Mesendoderm (in vitro differentiated cells): ENCODE results near the gene PECR.

ENCODE experiments used
- DNase-seq: peaks from one replicate; pipeline ENCODE4 v3.0.0; 2013
- H2AK5ac ChIP-seq: 2 replicates; pipeline ENCODE4 v1.6.1; 2013; ENCODE audit warnings: low read length, inconsistent platforms
- H2BK120ac ChIP-seq: 2 replicates; pipeline ENCODE4 v1.6.1; 2013; ENCODE audit warnings: low read depth, mild to moderate bottlenecking, low read length, moderate library complexity, mixed read lengths
- H2BK15ac ChIP-seq: replicated peaks from 2 replicates; pipeline ENCODE4 v1.6.1; 2013; ENCODE audit warnings: low read depth, mild to moderate bottlenecking, moderate library complexity
- H2BK5ac ChIP-seq: 2 replicates; pipeline ENCODE4 v1.6.1; 2013; ENCODE audit warnings: low read length, inconsistent platforms
- H3K18ac ChIP-seq: 2 replicates; pipeline ENCODE4 v1.6.1; 2013; ENCODE audit warnings: mild to moderate bottlenecking, low read length, mixed read lengths
- H3K23ac ChIP-seq: one replicate; pipeline ENCODE4 v1.6.1; 2013; ENCODE audit warnings: low read length
- H3K27ac ChIP-seq: 2 replicates; pipeline ENCODE4 v1.5.1; 2013; ENCODE audit warnings: low read depth, mild to moderate bottlenecking, inconsistent platforms, low read length, moderate library complexity
- H3K27me3 ChIP-seq: 2 replicates; pipeline ENCODE4 v1.6.1; 2013; ENCODE audit warnings: low read length, control low read depth, mild to moderate bottlenecking, inconsistent platforms; ENCODE audit not compliant: insufficient read depth, poor library complexity
- H3K36me3 ChIP-seq: 2 replicates; pipeline ENCODE4 v1.6.1; 2013; ENCODE audit warnings: low read length, inconsistent platforms; ENCODE audit not compliant: control insufficient read depth, insufficient read depth
- H3K4ac ChIP-seq: one replicate; pipeline ENCODE4 v1.6.1; 2013; ENCODE audit warnings: low read depth, mild to moderate bottlenecking, low read length, moderate library complexity
- H3K4me1 ChIP-seq: 2 replicates; pipeline ENCODE4 v1.6.1; 2013; ENCODE audit warnings: low read depth, low read length, inconsistent platforms; ENCODE audit not compliant: control insufficient read depth
- H3K4me2 ChIP-seq: 2 replicates; pipeline ENCODE4 v1.6.1; 2013; ENCODE audit warnings: low read length
- H3K4me3 ChIP-seq: 2 replicates; pipeline ENCODE4 v1.5.1; 2013; ENCODE audit warnings: mild to moderate bottlenecking, low read length
- H3K56ac ChIP-seq: one replicate; pipeline ENCODE4 v1.6.1; 2013; ENCODE audit warnings: low read length
- H3K79me1 ChIP-seq: 2 replicates; pipeline ENCODE4 v1.6.1; 2013; ENCODE audit warnings: low read length, inconsistent platforms
- H3K79me2 ChIP-seq: 2 replicates; pipeline ENCODE4 v1.6.1; 2013; ENCODE audit warnings: mild to moderate bottlenecking, low read length; ENCODE audit not compliant: control insufficient read depth, insufficient read depth
- H3K9ac ChIP-seq: 2 replicates; pipeline ENCODE4 v1.6.1; 2013; ENCODE audit warnings: low read length, inconsistent platforms
- H4K5ac ChIP-seq: one replicate; pipeline ENCODE4 v1.6.1; 2013; ENCODE audit warnings: low read length
- H4K8ac ChIP-seq: one replicate; pipeline ENCODE4 v1.6.1; 2013; ENCODE audit warnings: low read depth, mild to moderate bottlenecking, control low read depth, low read length, moderate library complexity
- WGBS: extraction: QIAGEN DNeasy Blood & Tissue Kit; methylation state at CpG from one replicate; pipeline ENCODE4 v1.1.7; 2013; ENCODE audit warnings: low lambda C conversion rate, missing lambda C conversion rate; ENCODE audit not compliant: insufficient coverage; ENCODE audit errors: extremely low coverage; 5-methylcytosine and 5-hydroxymethylcytosine counted together

The PECR gene

GRCh38 chr2:216043949-216044348, 37.7 kb downstream of the PECR start:
- Histone ChIP-seq H4K5ac (no peak overlapping the region), H3K79me1 (no peaks in the 10 kb centered on the region), H2AK5ac (no peak overlapping the region), H2BK15ac (no peak overlapping the region), H3K36me3 (no peaks in the 10 kb centered on the region), H3K9ac (no peak overlapping the region), H3K27me3 (no peaks in the 10 kb centered on the region), H3K4ac (no peak overlapping the region), H3K27ac (no peak overlapping the region), H3K4me1 (no peaks in the 10 kb centered on the region), H3K79me2 (no peaks in the 10 kb centered on the region), H4K8ac (no peak overlapping the region), H3K56ac (no peak overlapping the region), H3K4me2 (no peak overlapping the region), H2BK120ac (no peak overlapping the region), H3K4me3 (no peak overlapping the region), H2BK5ac (no peak overlapping the region), H3K23ac (no peak overlapping the region), H3K18ac (no peak overlapping the region)
- WGBS = no CpG with 5 or more reads among the region's 5 CpGs
- DNase-seq = no peak

- H3K4me3 ChIP-seq = no peak overlapping the region
- no peak overlapping the region for H3K27ac ChIP-seq
- no peak overlapping the region for H3K9ac ChIP-seq
- no peak overlapping the region for H3K4ac ChIP-seq
- no peaks in the 10 kb centered on the region for H3K27me3 ChIP-seq
- no peaks in the 10 kb centered on the region for H3K4me1 ChIP-seq
- no peak overlapping the region for H3K4me2 ChIP-seq
- no peak for DNase-seq
- WGBS = no CpG with 5 or more reads among the region's 2 CpGs
- no peak overlapping the region for H2BK15ac ChIP-seq
- H4K5ac ChIP-seq = no peak overlapping the region
- no peak overlapping the region for H4K8ac ChIP-seq
- H3K18ac ChIP-seq = no peak overlapping the region
- H3K79me2 ChIP-seq = no peaks in the 10 kb centered on the region
- H2BK5ac ChIP-seq = no peak overlapping the region
- H3K23ac ChIP-seq = no peak overlapping the region
- H2BK120ac ChIP-seq = no peak overlapping the region
- no peaks in the 10 kb centered on the region for H3K36me3 ChIP-seq
- H3K79me1 ChIP-seq = no peaks in the 10 kb centered on the region
- no peak overlapping the region for H3K56ac ChIP-seq
- no peak overlapping the region for H2AK5ac ChIP-seq
Observed at GRCh38 chr2:216041438-216041837, 40.2 kb downstream of the PECR start.

DNA sequence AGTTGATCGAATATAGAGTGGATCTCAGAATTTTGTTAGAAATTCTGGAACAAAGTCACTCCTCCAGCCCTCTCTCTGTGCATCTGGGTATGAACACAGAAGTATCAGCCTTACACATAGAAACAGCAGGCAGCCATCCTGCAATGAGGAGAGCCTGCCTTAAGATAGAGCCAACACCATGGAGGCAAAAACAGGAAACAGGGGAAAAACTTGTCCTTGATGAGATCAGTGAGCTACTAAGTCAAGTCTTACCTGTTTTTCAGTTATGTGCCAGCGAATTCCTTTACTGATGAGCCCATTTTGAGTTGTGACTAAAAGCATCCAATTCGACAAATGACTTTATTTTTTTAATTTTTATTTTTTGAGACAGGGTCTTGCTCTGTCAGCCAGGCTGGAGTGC, 41.7 kb downstream of the PECR start:
- H3K56ac ChIP-seq = no peak overlapping the region
- WGBS = no CpG with 5 or more reads among the region's 3 CpGs
- H3K18ac ChIP-seq = no peak overlapping the region
- no peak overlapping the region for H3K27ac ChIP-seq
- H4K5ac ChIP-seq = no peak overlapping the region
- H3K9ac ChIP-seq = no peak overlapping the region
- no peak overlapping the region for H2AK5ac ChIP-seq
- H3K4me1 ChIP-seq = no peaks in the 10 kb centered on the region
- H3K36me3 ChIP-seq = no peaks in the 10 kb centered on the region
- no peak overlapping the region for H2BK5ac ChIP-seq
- no peak overlapping the region for H3K23ac ChIP-seq
- no peaks in the 10 kb centered on the region for H3K79me2 ChIP-seq
- no peak overlapping the region for H3K4me3 ChIP-seq
- no peak overlapping the region for H2BK15ac ChIP-seq
- DNase-seq = no peak
- H2BK120ac ChIP-seq = no peak overlapping the region
- H3K79me1 ChIP-seq = no peaks in the 10 kb centered on the region
- H3K4me2 ChIP-seq = no peak overlapping the region
- no peaks in the 10 kb centered on the region for H3K27me3 ChIP-seq
- no peak overlapping the region for H3K4ac ChIP-seq
- no peak overlapping the region for H4K8ac ChIP-seq

DNA sequence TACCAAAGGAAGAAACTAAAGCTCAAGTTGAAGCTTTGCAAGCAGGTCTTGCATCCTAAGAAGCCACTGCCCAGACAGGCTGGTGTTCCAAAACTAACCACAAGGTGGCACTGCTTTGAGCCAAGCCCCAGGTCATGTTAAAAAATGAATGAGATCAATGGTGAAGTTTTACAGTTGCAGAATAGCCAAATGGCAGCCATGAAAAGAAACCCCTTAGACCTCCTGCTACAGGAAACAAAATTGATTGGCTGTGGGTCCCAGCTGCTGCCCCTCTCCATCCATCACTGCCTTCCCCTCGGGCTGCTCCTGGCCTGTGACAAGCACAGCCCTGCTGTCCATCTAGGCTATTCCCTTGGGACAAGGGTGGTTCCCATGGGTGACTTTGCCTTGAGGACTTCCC, 47.5 kb downstream of the PECR start:
- H3K79me2 ChIP-seq = no peaks in the 10 kb centered on the region
- no peak overlapping the region for H3K9ac ChIP-seq
- no peak overlapping the region for H3K4me3 ChIP-seq
- DNase-seq = peak; percentile 78
- no peak overlapping the region for H4K5ac ChIP-seq
- no peak overlapping the region for H2BK120ac ChIP-seq
- H2BK5ac ChIP-seq = no peak overlapping the region
- no peak overlapping the region for H3K27ac ChIP-seq
- H2BK15ac ChIP-seq = no peak overlapping the region
- H2AK5ac ChIP-seq = no peak overlapping the region
- no peak overlapping the region for H3K23ac ChIP-seq
- WGBS = no CpG with 5 or more reads among the region's 1 CpG
- no peak overlapping the region for H3K18ac ChIP-seq
- no peak overlapping the region for H3K4me2 ChIP-seq
- H3K27me3 ChIP-seq = no peaks in the 10 kb centered on the region
- no peaks in the 10 kb centered on the region for H3K79me1 ChIP-seq
- H3K36me3 ChIP-seq = no peaks in the 10 kb centered on the region
- no peak overlapping the region for H4K8ac ChIP-seq
- H3K56ac ChIP-seq = no peak overlapping the region
- no peak overlapping the region for H3K4ac ChIP-seq
- H3K4me1 ChIP-seq = no peaks in the 10 kb centered on the region

- Histone ChIP-seq H3K36me3 (no peaks in the 10 kb centered on the region), H2BK15ac (no peak overlapping the region), H3K23ac (no peak overlapping the region), H3K27me3 (no peaks in the 10 kb centered on the region), H3K9ac (no peak overlapping the region), H3K4me2 (no peak overlapping the region), H3K4me3 (no peak overlapping the region), H3K27ac (no peak overlapping the region), H2BK5ac (no peak overlapping the region), H4K8ac (no peak overlapping the region), H3K56ac (no peak overlapping the region), H2AK5ac (no peak overlapping the region), H4K5ac (no peak overlapping the region), H3K79me1 (no peaks in the 10 kb centered on the region), H3K4me1 (no peaks in the 10 kb centered on the region), H2BK120ac (no peak overlapping the region), H3K79me2 (no peaks in the 10 kb centered on the region), H3K4ac (no peak overlapping the region), H3K18ac (no peak overlapping the region)
- WGBS = no CpG with 5 or more reads among the region's 3 CpGs
- DNase-seq = no peak
Observed at GRCh38 chr2:216033403-216033802, 48.2 kb downstream of the PECR start.

GRCh38 chr2:216031960-216032689, 49.5 kb downstream of the PECR start:
- no peak overlapping the region for H3K27ac ChIP-seq
- WGBS = no CpG with 5 or more reads among the region's 1 CpG

More at GRCh38 chr2:216031960-216032689, 49.5 kb downstream of the PECR start:
- no peak overlapping the region for H3K4me2 ChIP-seq
- no peak overlapping the region for H4K8ac ChIP-seq
- H3K4me1 ChIP-seq = no peaks in the 10 kb centered on the region
- no peaks in the 10 kb centered on the region for H3K36me3 ChIP-seq
- H2AK5ac ChIP-seq = no peak overlapping the region
- no peak overlapping the region for H3K23ac ChIP-seq
- no peak overlapping the region for H3K4ac ChIP-seq
- DNase-seq = no peak
- H3K79me2 ChIP-seq = no peaks in the 10 kb centered on the region
- H2BK15ac ChIP-seq = no peak overlapping the region
- no peaks in the 10 kb centered on the region for H3K79me1 ChIP-seq
- H3K56ac ChIP-seq = no peak overlapping the region
- H3K4me3 ChIP-seq = no peak overlapping the region
- H2BK5ac ChIP-seq = no peak overlapping the region
- no peak overlapping the region for H2BK120ac ChIP-seq
- H3K27me3 ChIP-seq = no peaks in the 10 kb centered on the region
- no peak overlapping the region for H3K18ac ChIP-seq
- H4K5ac ChIP-seq = no peak overlapping the region
- H3K9ac ChIP-seq = no peak overlapping the region
